SHP77 (cell line): ENCODE data around the gene ZNF786.
"Not testable (repeated sequence)": the region's sequence is repeated elsewhere in the genome, so short reads cannot be mapped to it uniquely, and the experiment has no call there.

ENCODE experiments used
- DNase-seq, 2 experiments: peaks; one replicate each; lab custom pipeline; 2025; lab: John Stamatoyannopoulos, UW

ZNF786 gene

DNA sequence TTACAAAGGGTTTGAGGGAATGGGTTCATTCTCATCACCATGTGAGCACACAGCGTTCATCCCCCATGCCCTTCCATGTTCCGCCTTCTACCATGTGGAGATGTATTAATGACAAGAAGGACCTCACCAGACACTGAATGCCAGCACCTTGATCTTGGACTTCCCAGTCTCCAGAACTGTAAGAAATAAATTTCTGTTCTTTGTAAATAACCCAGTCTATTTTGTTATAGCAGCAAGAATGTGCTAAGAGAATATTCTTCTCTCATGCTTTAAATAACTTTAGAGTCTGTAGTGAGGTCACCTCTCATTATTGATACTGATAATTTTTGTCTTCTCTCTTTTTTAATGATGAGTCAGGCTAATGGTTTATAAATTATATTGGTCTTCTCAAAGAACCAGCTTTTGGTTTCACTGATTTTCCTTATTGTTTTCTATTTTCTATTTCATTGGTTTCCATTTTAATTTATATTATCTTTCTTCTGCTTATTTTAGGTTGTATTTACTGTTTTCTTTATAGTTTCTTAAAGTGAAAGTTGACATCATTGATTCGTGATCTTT is 59.1 kb downstream of the ZNF786 start:
- no peak for DNase-seq

DNA sequence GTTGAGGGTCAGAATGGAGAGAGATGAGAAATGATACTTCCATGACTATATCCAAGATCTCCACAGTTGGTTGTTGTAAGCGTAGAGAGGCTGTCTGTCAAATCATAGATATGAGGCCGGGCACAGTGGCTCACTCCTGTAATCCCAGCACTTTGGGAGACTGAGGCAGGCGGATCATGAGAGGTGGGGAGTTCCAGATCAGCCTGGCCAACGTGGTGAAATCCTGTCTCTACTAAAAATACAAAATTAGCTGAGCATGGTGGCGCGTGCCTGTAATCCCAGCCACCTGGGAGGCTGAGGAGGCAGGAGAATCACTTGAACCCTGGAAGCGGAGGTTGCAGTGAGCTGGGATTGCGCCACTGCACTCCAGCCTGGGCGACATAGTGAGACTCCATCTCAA is 60.1 kb downstream of the ZNF786 start:
- not testable (repeated sequence) for DNase-seq

DNA sequence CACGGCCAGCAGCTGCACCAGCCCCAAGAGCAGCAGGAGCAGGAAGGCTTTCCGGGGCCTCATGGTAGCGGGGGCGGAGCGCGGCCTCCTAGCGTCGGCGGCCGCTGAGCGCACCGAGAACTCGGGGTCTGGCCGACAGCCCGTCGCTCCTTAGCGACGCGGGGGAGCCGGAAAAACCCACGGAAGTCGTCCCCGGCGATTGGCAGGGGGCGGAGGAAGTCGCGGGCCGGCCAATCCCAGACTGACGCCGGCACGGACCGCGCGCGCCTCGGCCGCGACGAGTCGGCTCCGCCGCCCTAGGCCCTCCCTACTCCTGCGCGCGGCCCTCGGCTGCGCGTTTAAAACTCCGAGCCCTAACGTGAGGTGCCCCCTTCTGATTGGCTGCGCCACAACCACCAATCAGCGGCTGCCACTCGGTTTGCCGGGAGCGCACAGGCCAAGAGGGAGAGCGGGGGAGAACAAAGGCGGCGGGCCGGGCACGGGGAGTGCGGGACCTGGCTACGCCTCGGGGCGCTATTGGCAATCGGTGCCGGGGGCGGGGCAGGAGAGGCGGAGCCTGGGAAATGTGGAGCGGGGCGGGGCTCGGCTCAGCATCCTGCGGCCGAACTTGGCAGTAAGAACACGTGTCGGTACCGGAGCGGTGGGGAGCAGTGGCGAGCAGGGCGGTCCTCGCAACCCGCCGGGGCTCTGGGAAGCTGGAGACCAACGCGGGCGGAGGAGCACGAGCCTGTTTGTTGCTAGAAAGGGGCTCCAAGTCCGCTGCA is 62.0 kb downstream of the ZNF786 start, which contains the start of gene PDIA4:
Gene PDIA4, minus strand, starts transcription at position 160 of the 764 bp plus-strand sequence. Its CDS starts 97 bp downstream, at position 63.
- peak; percentile 98 for DNase-seq

DNA sequence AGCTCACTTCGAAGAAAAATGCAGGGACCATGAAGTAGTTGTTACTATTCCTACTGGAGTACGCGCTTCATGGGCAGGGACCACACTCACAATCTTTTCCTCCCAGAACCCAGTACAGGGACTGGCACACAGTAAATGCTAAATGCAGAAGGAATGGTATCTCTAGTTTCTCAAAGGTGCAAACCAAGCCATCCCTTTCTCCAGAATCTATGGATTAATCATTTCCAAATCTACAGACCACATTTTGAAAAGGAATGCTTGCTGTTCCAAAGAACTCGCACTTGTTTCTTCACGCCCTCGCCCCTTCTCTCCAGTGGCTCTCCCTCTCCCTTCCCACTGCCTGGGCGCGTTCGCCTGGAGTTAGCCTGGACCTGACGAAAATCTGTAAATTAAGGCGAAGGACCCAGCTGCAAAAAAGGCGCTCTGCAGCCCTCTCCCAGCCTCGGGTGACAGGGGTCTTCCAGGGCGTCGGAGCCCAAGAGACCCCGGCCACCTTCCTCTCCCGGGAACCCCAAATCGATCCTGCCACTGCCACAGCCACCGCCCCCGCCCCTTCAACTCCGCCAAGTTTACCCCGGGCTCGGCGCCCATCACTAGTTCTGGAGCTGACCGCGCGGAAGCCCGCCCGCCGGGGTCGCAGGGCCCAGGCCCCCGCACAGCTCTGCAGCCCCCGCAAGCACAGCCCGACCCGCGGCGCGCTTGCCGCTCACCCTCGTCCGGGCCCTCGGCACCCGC is 62.7 kb downstream of the ZNF786 start:
- no peak for DNase-seq

DNA sequence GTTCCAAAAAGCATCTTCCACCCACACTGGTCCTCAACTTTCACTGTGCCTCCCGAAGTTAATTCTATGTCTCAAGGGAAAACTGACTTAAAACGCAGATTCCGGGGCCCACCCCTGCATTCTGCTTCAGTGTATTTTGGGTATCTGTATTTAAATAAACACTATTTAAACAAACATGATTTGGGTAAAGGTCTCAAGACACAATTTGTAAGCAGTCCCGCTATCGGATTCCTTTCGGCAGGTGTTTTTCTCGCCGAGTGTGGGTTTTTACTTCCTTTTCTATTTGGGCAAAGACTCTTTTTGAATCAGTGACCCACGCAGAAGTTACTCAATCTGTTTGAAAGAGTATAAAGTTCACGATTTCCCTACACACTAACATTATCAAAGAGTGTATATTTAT is 63.5 kb downstream of the ZNF786 start:
- DNase-seq = no peak

DNA sequence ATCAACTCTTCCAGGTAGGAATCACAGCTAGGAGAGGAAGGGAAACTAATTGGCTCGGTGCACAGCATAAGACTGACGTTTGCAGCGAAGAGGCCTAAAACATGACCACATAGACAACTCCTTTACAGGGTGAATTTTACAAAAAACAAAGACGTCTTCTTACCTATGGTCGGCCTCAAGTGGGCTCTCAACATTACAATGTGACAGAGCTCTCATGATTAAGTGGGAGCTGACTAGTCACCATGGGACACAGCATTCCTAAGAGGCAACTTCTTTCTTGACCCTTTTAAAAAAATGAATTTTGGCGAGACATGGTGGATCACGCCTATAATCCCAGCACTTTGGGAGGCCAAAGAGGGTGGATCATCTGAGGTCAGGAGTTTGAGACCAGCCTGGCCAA is 66.9 kb downstream of the ZNF786 start:
- no peak for DNase-seq

DNA sequence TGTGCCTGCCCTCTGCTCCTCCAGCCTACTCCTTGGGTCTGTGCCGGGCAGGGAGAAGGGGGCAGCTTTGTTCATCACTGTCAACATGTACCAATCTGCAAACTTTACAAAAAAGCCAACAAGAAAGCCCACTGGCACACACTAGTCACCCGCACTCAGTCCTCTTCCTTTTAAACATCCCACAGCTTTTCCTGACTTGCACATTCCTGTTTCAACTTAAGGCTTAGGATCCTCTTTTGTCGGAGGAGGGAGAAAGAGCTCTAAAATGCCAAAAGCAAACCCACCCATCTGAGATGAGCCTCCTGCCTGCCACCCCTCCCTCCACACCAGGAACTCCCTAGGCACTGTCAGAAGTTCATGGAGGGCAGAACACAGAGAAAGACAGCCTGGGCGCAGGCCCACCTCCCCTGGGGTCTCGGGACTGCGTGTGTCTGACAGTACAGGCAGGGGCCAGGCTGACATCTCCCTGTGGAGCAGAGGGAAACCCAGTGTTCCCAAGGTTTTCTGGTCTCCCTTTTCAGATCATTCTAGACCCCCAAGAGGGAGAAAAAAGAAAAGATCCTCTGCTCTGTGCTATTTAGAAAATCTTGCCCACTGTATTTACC is 67.7 kb downstream of the ZNF786 start:
- no peak for DNase-seq

DNA sequence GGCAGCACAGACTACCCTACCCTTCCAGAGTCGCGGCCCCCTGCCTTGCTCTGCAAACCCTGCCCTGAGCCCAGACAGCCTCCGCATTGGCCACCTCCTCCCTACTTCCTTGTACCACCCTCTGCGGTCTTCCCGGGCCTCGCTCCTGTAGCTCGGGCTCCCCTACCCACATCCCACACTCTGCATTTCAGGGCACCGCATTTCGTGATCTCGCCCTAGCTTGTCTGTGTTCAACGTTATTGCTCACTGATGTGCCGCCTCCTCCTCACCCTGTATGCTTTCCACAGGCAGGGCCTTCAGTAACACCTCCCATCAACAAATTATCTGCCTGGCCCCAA is 68.8 kb downstream of the ZNF786 start:
- no peak for DNase-seq

DNA sequence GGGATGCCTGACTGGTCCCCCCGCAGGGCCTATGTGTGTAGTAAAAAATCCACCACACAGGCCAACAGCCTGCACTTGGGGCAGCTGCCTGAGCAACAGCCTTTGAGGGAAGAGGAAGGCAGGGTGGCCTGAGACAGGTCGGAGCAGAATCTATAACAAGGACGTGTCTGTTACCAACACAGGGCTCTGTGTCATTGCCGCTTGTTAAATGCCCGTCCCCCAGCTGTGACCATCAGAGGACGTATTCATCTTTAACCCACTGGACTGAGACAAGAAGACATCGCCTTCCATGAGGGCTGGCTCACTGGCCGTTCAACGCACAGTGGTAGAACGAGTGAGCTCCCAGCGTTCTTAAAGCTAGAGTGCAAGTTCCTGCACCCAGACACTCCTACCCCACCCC is 70.0 kb downstream of the ZNF786 start:
- DNase-seq = no peak
